Stomach (tissue), 9 donors: ENCODE data around the gene ASS1. TPM values are rescaled to one million over a fixed set of nuclear protein-coding genes. Genes with fewer than 3 reads are reported as not detected.

Source experiments
- DNase-seq, 2 donors: peaks; one replicate each; pipeline versions ENCODE4 v3.0.0 to v3.0.0-alpha.2; 2013 to 2019
- H3K27ac ChIP-seq, 5 donors: fragments of 200-600 bp in 4 of 5; sonication (generic) in 4 of 5; one replicate each; pipeline ENCODE4 v1.5.1; 2013 to 2019; ENCODE audit warnings: mild to moderate bottlenecking in 1 of 5, moderate library complexity in 1 of 5
- H3K27me3 ChIP-seq, 3 donors: fragments of 200-600 bp; sonication (generic); one replicate each; pipeline ENCODE4 v1.5.1; 2017 to 2019; ENCODE audit warnings: mixed run types in 1 of 3
- H3K36me3 ChIP-seq, 4 donors: fragments of 200-600 bp; sonication (generic); 1 replicate in 3 of 4; 2 replicates in 1 of 4; pipeline ENCODE4 v1.5.1; 2016 to 2019
- H3K4me1 ChIP-seq, 4 donors: fragments of 200-600 bp; sonication (generic); one replicate each; pipeline ENCODE4 v1.5.1; 2016 to 2019
- H3K4me3 ChIP-seq, 4 donors: fragments of 200-600 bp; sonication (generic) in 3 of 4; one replicate each; pipeline ENCODE4 v1.5.1; 2016 to 2019; ENCODE audit warnings: mild to moderate bottlenecking in 1 of 4
- H3K9me3 ChIP-seq, 4 donors: fragments of 200-600 bp; sonication (generic); one replicate each; pipeline ENCODE4 v1.5.1; 2016 to 2019
- EP300 ChIP-seq: sonication (generic); formaldehyde crosslinking; IDR thresholded peaks from one replicate; pipeline ENCODE4 v1.6.1; 2017; ENCODE audit warnings: antibody characterized with exemption
- POLR2A ChIP-seq, 4 donors: fragments of 450-650 bp; IDR thresholded peaks; one replicate each; pipeline ENCODE4 v1.6.1; 2016; ENCODE audit warnings: antibody characterized with exemption in 4 of 4, control low read depth in 2 of 4, mild to moderate bottlenecking in 1 of 4, moderate library complexity in 1 of 4
- POLR2AphosphoS5 ChIP-seq, 3 donors: sonication (generic); formaldehyde crosslinking; IDR thresholded peaks; one replicate each; pipeline ENCODE4 v1.6.1; 2016; ENCODE audit warnings: antibody characterized with exemption in 3 of 3
- WGBS, 5 donors: extraction: QIAGEN DNeasy Blood & Tissue Kit in 3 of 5; methylation state at CpG; one replicate each; pipeline versions ENCODE4 v1.1.5 to v1.1.7; 2013 to 2018; 5-methylcytosine and 5-hydroxymethylcytosine counted together
- intact Hi-C: fragments of 100-400 bp; cut with DNase I; formaldehyde crosslinking; loops from one replicate; pipeline ENCODE4 v1.15.1; 2023; ENCODE audit warnings: low total_unique reads
- polyA plus RNA-seq, 3 donors: library from polyadenylated mRNA; stranded (reverse); fragments of 200-250 nt; gene quantifications; one replicate each; pipeline ENCODE4 v1.2.3, GENCODE V29; 2013
- total RNA-seq, 5 donors: library from RNA; depleted of rRNA; stranded (reverse); fragments of >200 nt; gene quantifications; one replicate each; pipeline versions ENCODE4 v1.1.0 to v1.2.3, GENCODE V29; 2014 to 2016
- TF ChIP-seq, protein P1 (sequence below), 7 experiments: fragments of 450-650 bp in 4 of 7; fragments of 200-600 bp in 3 of 7; sonication (generic) in 3 of 7; IDR thresholded peaks; one replicate each; pipeline ENCODE4 v1.5.1; 2016 to 2019; ENCODE audit warnings: antibody characterized with exemption in 7 of 7, control low read depth in 2 of 7, mild to moderate bottlenecking in 1 of 7
- donor health status: healthy with polysubstance abuse.
- donor health status: Bipolar disorder and iron deficiency.
- donor health status: healthy.

Gene ASS1
- total and polyA plus RNA-seq, 8 donors: 9.8 to 147 (median 60.1) TPM

DNA sequence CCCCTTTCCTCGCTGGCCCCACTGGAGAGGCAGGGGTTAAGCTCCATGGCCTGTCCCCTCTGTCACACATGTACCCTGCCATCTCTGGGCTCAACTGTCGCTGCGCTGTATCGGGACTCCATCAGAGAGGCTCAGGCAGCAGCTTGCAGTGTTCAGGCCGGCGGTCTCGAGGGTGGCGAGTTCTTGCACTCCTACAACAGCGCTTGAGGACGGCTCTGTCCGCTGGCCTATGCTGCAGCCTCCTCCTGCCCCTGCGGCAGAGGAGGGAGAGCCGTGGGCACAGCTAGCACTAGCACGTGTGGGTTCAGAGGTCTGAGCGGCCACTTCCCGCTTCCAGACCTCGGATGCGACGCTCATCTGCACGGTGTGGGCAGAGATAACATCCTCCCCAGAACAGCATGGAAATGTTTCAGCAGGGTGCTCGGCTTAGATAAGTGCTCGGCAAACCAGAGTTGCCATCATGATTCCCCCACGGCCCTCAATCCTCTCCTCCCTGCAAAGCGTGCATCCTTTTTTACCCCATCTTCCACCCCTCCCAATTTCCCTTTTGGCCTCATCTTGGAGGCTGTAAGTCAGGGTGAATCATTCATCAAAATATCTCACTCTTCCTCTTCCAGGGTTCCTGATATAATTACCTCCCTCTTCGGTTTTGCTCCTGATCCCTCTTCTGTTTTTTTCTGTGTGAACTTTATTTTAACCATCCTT is 92.7 kb downstream of the ASS1 start:
- TF ChIP-seq, protein P1, sequence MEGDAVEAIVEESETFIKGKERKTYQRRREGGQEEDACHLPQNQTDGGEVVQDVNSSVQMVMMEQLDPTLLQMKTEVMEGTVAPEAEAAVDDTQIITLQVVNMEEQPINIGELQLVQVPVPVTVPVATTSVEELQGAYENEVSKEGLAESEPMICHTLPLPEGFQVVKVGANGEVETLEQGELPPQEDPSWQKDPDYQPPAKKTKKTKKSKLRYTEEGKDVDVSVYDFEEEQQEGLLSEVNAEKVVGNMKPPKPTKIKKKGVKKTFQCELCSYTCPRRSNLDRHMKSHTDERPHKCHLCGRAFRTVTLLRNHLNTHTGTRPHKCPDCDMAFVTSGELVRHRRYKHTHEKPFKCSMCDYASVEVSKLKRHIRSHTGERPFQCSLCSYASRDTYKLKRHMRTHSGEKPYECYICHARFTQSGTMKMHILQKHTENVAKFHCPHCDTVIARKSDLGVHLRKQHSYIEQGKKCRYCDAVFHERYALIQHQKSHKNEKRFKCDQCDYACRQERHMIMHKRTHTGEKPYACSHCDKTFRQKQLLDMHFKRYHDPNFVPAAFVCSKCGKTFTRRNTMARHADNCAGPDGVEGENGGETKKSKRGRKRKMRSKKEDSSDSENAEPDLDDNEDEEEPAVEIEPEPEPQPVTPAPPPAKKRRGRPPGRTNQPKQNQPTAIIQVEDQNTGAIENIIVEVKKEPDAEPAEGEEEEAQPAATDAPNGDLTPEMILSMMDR (IDR thresholded peaks at IDR 0.05): no peak
- TF ChIP-seq POLR2A (IDR thresholded peaks at IDR 0.05) (no peak), POLR2AphosphoS5 (IDR thresholded peaks at IDR 0.05) (no peak), EP300 (no peak)
- intact Hi-C loops: no loop called here
- no peak overlapping the region for H3K4me3 ChIP-seq
- peak in 1 of 2 donors; percentile 32 for DNase-seq
- H3K9me3 ChIP-seq: no peaks in the 10 kb centered on the region
- peaks cover 4 to 97% (median 56%) of the 10 kb centered on the region in 3 donors for H3K27me3 ChIP-seq
- 16 to 24% (median 21%) methylated on average over 9 to 25 of the region's 25 CpGs for WGBS, 5 donors
- H3K36me3 ChIP-seq: no peaks in the 10 kb centered on the region
- H3K4me1 ChIP-seq: peaks cover 0 to 16% (median 11%) of the 10 kb centered on the region in 4 donors
- H3K27ac ChIP-seq: no peak overlapping the region

GRCh38 chr9:130539420-130540223 is 94.9 kb downstream of the ASS1 start:
- no peaks in the 10 kb centered on the region for H3K9me3 ChIP-seq
- H3K27me3 ChIP-seq: peaks cover 4 to 96% (median 56%) of the 10 kb centered on the region in 3 donors
- intact Hi-C loops: no loop called here
- no peak overlapping the region for H3K4me3 ChIP-seq
- TF ChIP-seq POLR2AphosphoS5 (IDR thresholded peaks at IDR 0.05) (no peak), EP300 (no peak), POLR2A (IDR thresholded peaks at IDR 0.05) (no peak)
- TF ChIP-seq, protein P1 (IDR thresholded peaks at IDR 0.05): no peak
- peaks cover 0 to 16% (median 11%) of the 10 kb centered on the region in 4 donors for H3K4me1 ChIP-seq
- no peak overlapping the region for H3K27ac ChIP-seq
- H3K36me3 ChIP-seq: no peaks in the 10 kb centered on the region
- 60 to 65% (median 61%) methylated on average over 11 of the region's 11 CpGs for WGBS, 5 donors
- DNase-seq: no peak

- intact Hi-C loops: no loop called here
- H3K4me3 ChIP-seq: no peak overlapping the region
- TF ChIP-seq, protein P1 (IDR thresholded peaks at IDR 0.05): no peak
- no peak for TF ChIP-seq POLR2A (IDR thresholded peaks at IDR 0.05)
- TF ChIP-seq POLR2AphosphoS5 (IDR thresholded peaks at IDR 0.05): no peak
- TF ChIP-seq EP300: no peak
- H3K27ac ChIP-seq: no peak overlapping the region
- H3K27me3 ChIP-seq: peaks cover 0 to 81% (median 45%) of the 10 kb centered on the region in 3 donors
- no peak for DNase-seq
- no peaks in the 10 kb centered on the region for H3K9me3 ChIP-seq
- 39 to 68% (median 59%) methylated on average over 2 of the region's 2 CpGs for WGBS, 5 donors
- no peaks in the 10 kb centered on the region for H3K36me3 ChIP-seq
- H3K4me1 ChIP-seq: peaks cover 0 to 6% (median 3%) of the 10 kb centered on the region in 4 donors
Measured at GRCh38 chr9:130541533-130541932, 96.8 kb downstream of the ASS1 start.

DNA sequence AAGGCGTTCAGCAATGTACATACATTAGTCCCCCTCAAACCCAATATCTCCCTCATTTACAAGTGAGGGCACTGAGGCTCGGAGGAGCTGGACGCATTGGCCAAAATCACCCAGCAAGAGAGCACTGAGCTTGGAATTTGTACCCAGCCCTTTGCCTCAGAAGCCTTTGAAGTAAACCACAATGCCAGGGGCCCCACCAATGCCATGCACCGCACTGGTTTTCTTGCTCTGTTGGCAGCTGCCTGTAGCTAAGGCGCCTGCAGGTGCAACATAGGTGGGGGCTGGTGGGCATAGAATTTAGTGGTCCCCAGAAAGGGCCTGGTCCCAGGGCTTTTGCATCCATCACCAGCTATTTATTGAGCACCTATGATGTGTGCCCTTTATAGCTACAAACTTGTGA is 97.3 kb downstream of the ASS1 start:
- TF ChIP-seq POLR2A (IDR thresholded peaks at IDR 0.05): no peak
- TF ChIP-seq EP300: no peak
- TF ChIP-seq POLR2AphosphoS5 (IDR thresholded peaks at IDR 0.05): no peak
- TF ChIP-seq, protein P1 (IDR thresholded peaks at IDR 0.05): no peak
- Histone ChIP-seq H3K4me3 (no peak overlapping the region), H3K4me1 (peaks cover 0 to 6% (median 3%) of the 10 kb centered on the region in 4 donors), H3K27me3 (peaks cover 0 to 76% (median 39%) of the 10 kb centered on the region in 3 donors), H3K9me3 (no peaks in the 10 kb centered on the region), H3K27ac (no peak overlapping the region), H3K36me3 (no peaks in the 10 kb centered on the region)
- intact Hi-C loops: no loop called here
- DNase-seq: no peak
- 65 to 77% (median 73%) methylated on average over 5 of the region's 5 CpGs for WGBS, 5 donors
